CD4-positive, alpha-beta T cell (primary cell): ENCODE data around the gene ANKLE2. TPM values are rescaled to one million over a fixed set of nuclear protein-coding genes. Genes with fewer than 3 reads are reported as not detected.
A peak's percentile ranks its signal among the peaks of the same experiment; 100 is the strongest.

Experiments used
- ATAC-seq: fragments of 200-7000 bp; cut with Tn5 transposase; one replicate; pipeline ENCODE4 v1.10.0; 2022; ENCODE audit warnings: mild to moderate bottlenecking; ENCODE audit not compliant: poor library complexity
- CTCF ChIA-PET: fragments of 350-600 bp; sonication (Branson Sonifier 250); formaldehyde crosslinking; loops from one replicate; lab custom pipeline; 2021; ENCODE audit warnings: antibody characterized with exemption, inconsistent platforms; lab: Charles Lee
- POLR2A ChIA-PET: fragments of 350-600 bp; sonication (Branson Sonifier 250); formaldehyde crosslinking; loops from one replicate; lab custom pipeline; 2021; ENCODE audit warnings: antibody characterized with exemption, inconsistent platforms; lab: Charles Lee
- DNase-seq, 14 experiments: peaks; one replicate each; pipeline ENCODE4 v3.0.0-alpha.2; 2013 to 2020; ENCODE audit warnings: mixed read lengths in 2 of 14
- H3K27ac ChIP-seq, 2 donors: one replicate each; pipeline versions ENCODE4 v1.5.1 to v1.7.0; 2013; ENCODE audit warnings: low read length in 2 of 2, low read depth in 1 of 2, mild to moderate bottlenecking in 1 of 2
- H3K27me3 ChIP-seq, 2 experiments: 1 replicate in 1 of 2; 2 replicates in 1 of 2; pipeline versions ENCODE4 v1.6.1 to v1.7.0; 2013; ENCODE audit warnings: low read length in 2 of 2, control low read depth in 1 of 2, mild to moderate bottlenecking in 1 of 2, moderate library complexity in 1 of 2; ENCODE audit not compliant: insufficient read depth in 2 of 2, control insufficient read depth in 1 of 2
- H3K36me3 ChIP-seq: one replicate; pipeline ENCODE4 v1.6.1; 2013; ENCODE audit warnings: low read length, control low read depth; ENCODE audit not compliant: insufficient read depth
- H3K4me1 ChIP-seq: one replicate; pipeline ENCODE4 v1.6.1; 2013; ENCODE audit warnings: low read length, control low read depth; ENCODE audit not compliant: insufficient read depth
- H3K4me3 ChIP-seq: one replicate; pipeline ENCODE4 v1.5.1; 2013; ENCODE audit warnings: mild to moderate bottlenecking, low read length, moderate library complexity
- H3K9me3 ChIP-seq, 2 experiments: 1 replicate in 1 of 2; 2 replicates in 1 of 2; pipeline versions ENCODE4 v1.6.1 to v1.7.0; 2013; ENCODE audit warnings: low read length in 2 of 2, mild to moderate bottlenecking in 2 of 2, control low read depth in 1 of 2, moderate library complexity in 1 of 2; ENCODE audit not compliant: control insufficient read depth in 1 of 2, insufficient read depth in 1 of 2
- H3K27ac Mint-ChIP-seq: one replicate; pipeline ENCODE4 v1.8.0; 2020; ENCODE audit warnings: mixed read lengths
- H3K27me3 Mint-ChIP-seq: one replicate; pipeline ENCODE4 v1.8.0; 2021; ENCODE audit warnings: mixed read lengths
- H3K36me3 Mint-ChIP-seq: one replicate; pipeline ENCODE4 v1.8.0; 2021; ENCODE audit warnings: low read depth, mixed read lengths
- H3K4me1 Mint-ChIP-seq: one replicate; pipeline ENCODE4 v1.8.0; 2021; ENCODE audit warnings: low read depth, mixed read lengths
- H3K4me3 Mint-ChIP-seq: one replicate; pipeline ENCODE4 v1.8.0; 2020; ENCODE audit warnings: mild to moderate bottlenecking, mixed read lengths
- H3K9me3 Mint-ChIP-seq: one replicate; pipeline ENCODE4 v1.8.0; 2020; ENCODE audit warnings: mixed read lengths
- intact Hi-C, 2 experiments: fragments of 100-400 bp; cut with DNase I in 1 of 2; cut with micrococcal nuclease in 1 of 2; formaldehyde crosslinking; loops; one replicate each; pipeline versions ENCODE4 v1.15.1 to v1.9.0; 2023 to 2025; cut with DNase I, micrococcal nuclease
- total RNA-seq, 174 experiments: library from RNA in 2 of 174; stranded (reverse) in 2 of 174; gene quantifications; one replicate each; pipeline ENCODE4 v1.2.3 and lab custom pipeline; 2021 to 2026
- TF ChIP-seq, protein P1 (sequence below): fragments of 200-600 bp; IDR thresholded peaks from one replicate; pipeline ENCODE4 v1.8.0; 2022; ENCODE audit warnings: antibody characterized with exemption, mild to moderate bottlenecking

Gene ANKLE2
- total RNA-seq, 2 experiments from 2014 or later: 61.7 to 65.7 TPM

DNA sequence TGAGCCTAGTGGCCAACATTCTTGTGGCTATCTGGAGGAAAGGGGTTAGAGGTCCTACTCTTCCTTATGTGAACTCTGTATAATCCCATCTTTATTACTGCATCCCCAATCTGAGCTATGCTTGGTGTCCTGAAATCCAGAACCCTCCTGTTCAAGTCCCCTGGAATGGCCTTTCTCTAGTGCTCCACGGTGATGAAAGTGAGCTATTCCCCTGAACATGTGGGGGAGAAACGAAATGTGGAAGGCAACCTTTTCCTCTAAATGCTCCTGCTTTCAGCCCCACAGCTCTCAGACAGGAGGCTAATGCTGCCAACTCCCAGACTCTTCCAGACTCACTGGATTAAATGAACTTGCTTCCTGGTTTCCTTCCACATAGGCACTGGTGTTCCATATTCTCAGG, 53.5 kb downstream of the ANKLE2 start:
- ATAC-seq: no peak
- peak overlapping the region in 1 of 2 donors; percentile 4 for H3K27ac ChIP-seq
- TF ChIP-seq, protein P1, sequence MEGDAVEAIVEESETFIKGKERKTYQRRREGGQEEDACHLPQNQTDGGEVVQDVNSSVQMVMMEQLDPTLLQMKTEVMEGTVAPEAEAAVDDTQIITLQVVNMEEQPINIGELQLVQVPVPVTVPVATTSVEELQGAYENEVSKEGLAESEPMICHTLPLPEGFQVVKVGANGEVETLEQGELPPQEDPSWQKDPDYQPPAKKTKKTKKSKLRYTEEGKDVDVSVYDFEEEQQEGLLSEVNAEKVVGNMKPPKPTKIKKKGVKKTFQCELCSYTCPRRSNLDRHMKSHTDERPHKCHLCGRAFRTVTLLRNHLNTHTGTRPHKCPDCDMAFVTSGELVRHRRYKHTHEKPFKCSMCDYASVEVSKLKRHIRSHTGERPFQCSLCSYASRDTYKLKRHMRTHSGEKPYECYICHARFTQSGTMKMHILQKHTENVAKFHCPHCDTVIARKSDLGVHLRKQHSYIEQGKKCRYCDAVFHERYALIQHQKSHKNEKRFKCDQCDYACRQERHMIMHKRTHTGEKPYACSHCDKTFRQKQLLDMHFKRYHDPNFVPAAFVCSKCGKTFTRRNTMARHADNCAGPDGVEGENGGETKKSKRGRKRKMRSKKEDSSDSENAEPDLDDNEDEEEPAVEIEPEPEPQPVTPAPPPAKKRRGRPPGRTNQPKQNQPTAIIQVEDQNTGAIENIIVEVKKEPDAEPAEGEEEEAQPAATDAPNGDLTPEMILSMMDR: no peak
- POLR2A ChIA-PET: interaction anchor here (1.0 kb wide), 1 partner anchor 23 kb away, joined by 3 read pairs; no protein-coding TSS in a partner anchor
- CTCF ChIA-PET: no interaction called here
- H3K27me3 ChIP-seq: no peaks in the 10 kb centered on the region
- peak overlapping the region; percentile 54 for H3K27ac Mint-ChIP-seq
- intact Hi-C loops: no loop called here
- no peak for DNase-seq
- no peak overlapping the region for H3K4me3 Mint-ChIP-seq
- H3K36me3 ChIP-seq: no peaks in the 10 kb centered on the region
- H3K36me3 Mint-ChIP-seq: peaks cover 44% of the 10 kb centered on the region
- peaks cover 3% of the 10 kb centered on the region for H3K9me3 Mint-ChIP-seq
- peaks cover 16% of the 10 kb centered on the region for H3K4me1 Mint-ChIP-seq
- peaks cover 13 to 50% of the 10 kb centered on the region in 2 experiments for H3K9me3 ChIP-seq
- H3K4me3 ChIP-seq: no peak overlapping the region
- peaks cover 25% of the 10 kb centered on the region for H3K4me1 ChIP-seq
- no peaks in the 10 kb centered on the region for H3K27me3 Mint-ChIP-seq

DNA sequence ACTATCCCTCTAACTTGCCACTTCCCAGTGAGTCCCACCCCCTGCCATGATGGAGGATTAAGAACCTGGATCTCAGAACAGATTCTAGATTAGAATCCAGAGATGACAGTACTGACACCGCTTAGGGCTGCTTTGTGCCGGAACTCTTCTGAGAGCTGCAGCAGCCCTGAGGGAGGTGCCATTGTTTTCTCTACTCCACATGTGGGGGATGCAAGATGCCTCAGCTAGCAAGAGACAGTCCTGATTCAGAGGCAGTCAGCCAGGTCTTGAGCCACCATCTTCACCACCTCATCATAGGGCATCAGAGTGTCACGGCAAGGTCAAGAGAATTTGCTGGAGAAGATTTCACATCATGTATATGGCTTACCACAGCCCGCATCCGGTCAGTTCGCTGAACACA, 54.4 kb downstream of the ANKLE2 start:
- H3K27ac ChIP-seq: no peak overlapping the region
- H3K4me1 ChIP-seq: peaks cover 20% of the 10 kb centered on the region
- peak overlapping the region; percentile 52 for H3K27ac Mint-ChIP-seq
- ChIA-PET POLR2A (no interaction called here), CTCF (no interaction called here)
- peaks cover 13 to 50% of the 10 kb centered on the region in 2 experiments for H3K9me3 ChIP-seq
- H3K36me3 Mint-ChIP-seq: peaks cover 45% of the 10 kb centered on the region
- intact Hi-C loops: no loop called here
- peaks cover 14% of the 10 kb centered on the region for H3K4me1 Mint-ChIP-seq
- no peak overlapping the region for H3K4me3 ChIP-seq
- H3K4me3 Mint-ChIP-seq: peak overlapping the region; percentile 36
- TF ChIP-seq, protein P1: no peak
- no peaks in the 10 kb centered on the region for H3K36me3 ChIP-seq
- ATAC-seq: no peak
- H3K27me3 Mint-ChIP-seq: no peaks in the 10 kb centered on the region
- H3K9me3 Mint-ChIP-seq: peaks cover 3% of the 10 kb centered on the region
- H3K27me3 ChIP-seq: no peaks in the 10 kb centered on the region
- DNase-seq: no peak

DNA sequence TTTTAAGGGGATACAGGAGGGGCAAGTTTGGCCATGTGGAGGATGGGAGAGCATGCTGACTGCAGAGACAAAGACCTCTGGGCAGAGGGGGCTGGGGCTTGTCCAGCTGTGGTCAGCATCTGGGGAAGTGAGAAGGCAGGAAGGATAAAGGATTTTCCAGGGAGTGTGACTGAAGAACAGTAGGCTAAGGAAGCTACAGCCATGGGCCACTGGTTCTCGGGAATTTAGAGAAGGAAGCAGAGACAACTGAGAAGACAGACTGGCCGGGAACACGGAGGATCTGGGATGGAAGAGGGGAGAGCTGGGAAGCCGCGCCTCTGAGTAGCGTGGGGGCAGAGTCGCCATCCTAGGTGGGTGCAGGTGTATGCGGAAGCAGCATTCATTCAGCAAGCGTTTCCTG, 58.0 kb downstream of the ANKLE2 start:
- Histone ChIP-seq H3K9me3 (peaks cover 13 to 34% of the 10 kb centered on the region in 2 experiments), H3K36me3 (no peaks in the 10 kb centered on the region), H3K4me3 (no peak overlapping the region), H3K27me3 (no peaks in the 10 kb centered on the region), H3K4me1 (no peaks in the 10 kb centered on the region), H3K27ac (no peak overlapping the region)
- ATAC-seq (no peak), DNase-seq (no peak)
- CTCF ChIA-PET: no interaction called here
- Mint-ChIP-seq H3K27ac (no peak overlapping the region), H3K27me3 (no peaks in the 10 kb centered on the region), H3K4me3 (no peak overlapping the region), H3K36me3 (peaks cover 53% of the 10 kb centered on the region), H3K4me1 (no peaks in the 10 kb centered on the region), H3K9me3 (peaks cover 3% of the 10 kb centered on the region)
- intact Hi-C loops: no loop called here
- TF ChIP-seq, protein P1: no peak
- POLR2A ChIA-PET: no interaction called here
